Hepatocyte (in vitro differentiated cells): Measurements from ENCODE around the gene RPH3AL. TPM values are rescaled to one million over a fixed set of nuclear protein-coding genes. Genes with fewer than 3 reads are reported as not detected.

Experiments used
- DNase-seq: peaks from one replicate; pipeline ENCODE4 v3.0.0-alpha.2; 2016; ENCODE audit warnings: low spot score
- H2AFZ ChIP-seq: fragments of 200-600 bp; sonication (generic); 2 replicates; pipeline ENCODE4 v1.6.0; 2016; ENCODE audit warnings: antibody characterized with exemption, mild to moderate bottlenecking
- H3K27ac ChIP-seq: fragments of 200-600 bp; sonication (generic); 2 replicates; pipeline ENCODE4 v1.5.1; 2016; ENCODE audit warnings: mild to moderate bottlenecking
- H3K27me3 ChIP-seq: fragments of 200-600 bp; sonication (generic); 2 replicates; pipeline ENCODE4 v1.6.1; 2016
- H3K36me3 ChIP-seq: fragments of 200-600 bp; sonication (generic); replicated peaks from 2 replicates; pipeline ENCODE4 v1.5.1; 2016; ENCODE audit warnings: low read depth; ENCODE audit not compliant: insufficient read depth
- H3K4me1 ChIP-seq: fragments of 200-600 bp; sonication (generic); 2 replicates; pipeline ENCODE4 v1.5.1; 2016; ENCODE audit warnings: mild to moderate bottlenecking, moderate library complexity; ENCODE audit not compliant: insufficient read depth
- H3K4me2 ChIP-seq: fragments of 200-600 bp; sonication (generic); 2 replicates; pipeline ENCODE4 v1.6.0; 2016
- H3K4me3 ChIP-seq: fragments of 200-600 bp; sonication (generic); 2 replicates; pipeline ENCODE4 v1.5.1; 2016; ENCODE audit warnings: mild to moderate bottlenecking
- H3K79me2 ChIP-seq: fragments of 200-600 bp; sonication (generic); 2 replicates; pipeline ENCODE4 v1.6.0; 2017; ENCODE audit warnings: mild to moderate bottlenecking
- H3K9me2 ChIP-seq: fragments of 200-600 bp; sonication (generic); replicated peaks from 2 replicates; pipeline ENCODE4 v1.6.0; 2017; ENCODE audit warnings: mild to moderate bottlenecking; ENCODE audit not compliant: insufficient read depth
- H3K9me3 ChIP-seq: fragments of 200-600 bp; sonication (generic); 2 replicates; pipeline ENCODE4 v1.5.1; 2016; ENCODE audit warnings: low read depth, mild to moderate bottlenecking
- H4K20me1 ChIP-seq: fragments of 200-600 bp; sonication (generic); 2 replicates; pipeline ENCODE4 v1.6.0; 2016; ENCODE audit warnings: mild to moderate bottlenecking; ENCODE audit not compliant: insufficient read depth, poor library complexity, severe bottlenecking
- EZH2 ChIP-seq: fragments of 200-600 bp; sonication (generic); IDR thresholded peaks from 2 replicates; pipeline ENCODE4 v1.6.1; 2016; ENCODE audit warnings: antibody characterized with exemption, mild to moderate bottlenecking, borderline replicate concordance
- EZH2phosphoT487 ChIP-seq: fragments of 200-600 bp; sonication (generic); IDR thresholded peaks from one replicate; pipeline ENCODE4 v1.6.1; 2018; ENCODE audit warnings: antibody characterized with exemption, mild to moderate bottlenecking, low read depth, moderate library complexity; ENCODE audit not compliant: unreplicated experiment, severe bottlenecking
- WGBS: methylation state at CpG from one replicate; pipeline ENCODE4 v1.1.6; 2016; ENCODE audit warnings: low lambda C conversion rate; ENCODE audit errors: missing lambda C conversion rate; 5-methylcytosine and 5-hydroxymethylcytosine counted together
- polyA plus RNA-seq: library from polyadenylated mRNA; unstranded; fragments of >200 nt; fragmentation: Nextera tagmentation; extraction: Ambion mirVana; gene quantifications from 2 replicates; pipeline ENCODE4 v1.2.1, GENCODE V29; 2016
- total RNA-seq: library from RNA; depleted of rRNA; stranded (reverse); fragments of >200 nt; gene quantifications from 2 replicates; pipeline ENCODE4 v1.2.3, GENCODE V29; 2014
- TF ChIP-seq, protein P1 (sequence below): fragments of 200-600 bp; sonication (generic); IDR thresholded peaks from 2 replicates; pipeline ENCODE4 v1.5.1; 2016; ENCODE audit warnings: antibody characterized with exemption, mild to moderate bottlenecking; ENCODE audit not compliant: poor library complexity

Gene RPH3AL
- total and polyA plus RNA-seq, 2 experiments from 2014 or later: 7.0 to 7.6 TPM

DNA sequence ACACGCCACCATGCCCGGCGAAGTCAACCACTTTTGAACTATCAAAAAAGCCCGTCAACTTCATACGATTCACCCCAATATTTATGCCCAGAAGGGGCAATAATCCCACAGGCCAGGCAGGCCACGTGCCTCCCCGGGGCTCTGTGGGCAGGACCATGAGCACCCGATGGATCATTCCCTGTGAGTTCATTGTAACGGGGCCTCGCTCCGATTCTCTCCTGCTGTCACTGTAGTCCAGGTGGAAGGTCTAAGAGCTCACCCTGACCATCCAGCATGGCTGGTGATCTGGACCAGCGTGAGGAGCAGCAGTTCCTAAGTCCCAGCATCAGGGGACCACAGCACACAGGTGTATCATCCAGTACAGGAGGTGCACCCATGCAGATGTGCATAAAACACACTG lies 93.7 kb downstream of the RPH3AL start:
- no peak overlapping the region for H3K4me2 ChIP-seq
- DNase-seq: no peak
- H3K27ac ChIP-seq: no peak overlapping the region

DNA sequence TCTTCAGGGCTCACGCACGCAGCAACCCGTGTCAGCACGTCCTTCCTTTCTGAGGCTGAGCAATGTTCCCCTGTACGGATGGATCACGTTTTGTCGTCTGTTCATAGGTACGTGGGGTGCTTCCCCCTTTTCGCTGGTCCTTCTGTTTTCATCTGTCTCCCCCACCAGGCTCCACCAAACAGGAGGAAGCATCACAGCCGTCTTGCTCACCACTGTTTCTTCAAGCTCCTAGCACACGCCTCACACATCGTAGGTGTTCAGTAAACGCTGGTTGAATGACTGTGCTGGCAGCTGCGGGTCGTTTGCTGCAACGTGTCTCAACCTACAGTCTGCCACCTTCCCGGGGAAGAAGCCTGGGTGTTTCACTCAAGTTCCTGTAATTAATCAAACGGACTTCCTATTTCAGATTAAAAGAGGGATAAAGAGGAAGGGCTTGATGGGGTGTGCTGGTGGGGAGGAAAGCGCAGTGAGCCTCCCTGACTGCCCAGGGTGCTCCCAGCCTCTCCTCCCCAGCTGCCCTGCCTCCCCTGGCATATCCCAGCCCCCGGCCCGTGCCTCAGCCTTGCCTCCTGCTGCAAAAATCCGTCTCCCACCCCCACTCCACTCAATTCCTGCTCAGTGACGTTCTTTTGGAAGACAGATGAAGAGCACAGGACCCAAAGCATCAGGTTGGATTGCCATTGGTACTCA lies 94.4 kb downstream of the RPH3AL start:
- Histone ChIP-seq H3K4me1 (no peaks in the 10 kb centered on the region), H3K9me2 (no peaks in the 10 kb centered on the region), H3K4me2 (no peak overlapping the region), H3K27ac (no peak overlapping the region), H4K20me1 (no peaks in the 10 kb centered on the region), H2AFZ (no peak overlapping the region), H3K27me3 (no peaks in the 10 kb centered on the region), H3K4me3 (no peak overlapping the region), H3K36me3 (no peaks in the 10 kb centered on the region), H3K9me3 (no peaks in the 10 kb centered on the region), H3K79me2 (no peaks in the 10 kb centered on the region)
- TF ChIP-seq EZH2phosphoT487: no peak
- TF ChIP-seq EZH2: no peak
- TF ChIP-seq, protein P1, sequence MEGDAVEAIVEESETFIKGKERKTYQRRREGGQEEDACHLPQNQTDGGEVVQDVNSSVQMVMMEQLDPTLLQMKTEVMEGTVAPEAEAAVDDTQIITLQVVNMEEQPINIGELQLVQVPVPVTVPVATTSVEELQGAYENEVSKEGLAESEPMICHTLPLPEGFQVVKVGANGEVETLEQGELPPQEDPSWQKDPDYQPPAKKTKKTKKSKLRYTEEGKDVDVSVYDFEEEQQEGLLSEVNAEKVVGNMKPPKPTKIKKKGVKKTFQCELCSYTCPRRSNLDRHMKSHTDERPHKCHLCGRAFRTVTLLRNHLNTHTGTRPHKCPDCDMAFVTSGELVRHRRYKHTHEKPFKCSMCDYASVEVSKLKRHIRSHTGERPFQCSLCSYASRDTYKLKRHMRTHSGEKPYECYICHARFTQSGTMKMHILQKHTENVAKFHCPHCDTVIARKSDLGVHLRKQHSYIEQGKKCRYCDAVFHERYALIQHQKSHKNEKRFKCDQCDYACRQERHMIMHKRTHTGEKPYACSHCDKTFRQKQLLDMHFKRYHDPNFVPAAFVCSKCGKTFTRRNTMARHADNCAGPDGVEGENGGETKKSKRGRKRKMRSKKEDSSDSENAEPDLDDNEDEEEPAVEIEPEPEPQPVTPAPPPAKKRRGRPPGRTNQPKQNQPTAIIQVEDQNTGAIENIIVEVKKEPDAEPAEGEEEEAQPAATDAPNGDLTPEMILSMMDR: no peak
- WGBS: 92% methylated on average over 21 of the region's 23 CpGs
- DNase-seq: no peak

More for the DNA sequence above, 93.7 kb downstream of the RPH3AL start:
- Histone ChIP-seq H4K20me1 (no peaks in the 10 kb centered on the region), H3K79me2 (no peaks in the 10 kb centered on the region), H3K36me3 (no peaks in the 10 kb centered on the region), H2AFZ (no peak overlapping the region), H3K27me3 (no peaks in the 10 kb centered on the region), H3K4me3 (no peak overlapping the region), H3K9me2 (no peaks in the 10 kb centered on the region), H3K9me3 (no peaks in the 10 kb centered on the region), H3K4me1 (no peaks in the 10 kb centered on the region)
- WGBS: 92% methylated on average over 12 of the region's 12 CpGs
- TF ChIP-seq, protein P1: no peak
- no peak for TF ChIP-seq EZH2
- no peak for TF ChIP-seq EZH2phosphoT487

DNA sequence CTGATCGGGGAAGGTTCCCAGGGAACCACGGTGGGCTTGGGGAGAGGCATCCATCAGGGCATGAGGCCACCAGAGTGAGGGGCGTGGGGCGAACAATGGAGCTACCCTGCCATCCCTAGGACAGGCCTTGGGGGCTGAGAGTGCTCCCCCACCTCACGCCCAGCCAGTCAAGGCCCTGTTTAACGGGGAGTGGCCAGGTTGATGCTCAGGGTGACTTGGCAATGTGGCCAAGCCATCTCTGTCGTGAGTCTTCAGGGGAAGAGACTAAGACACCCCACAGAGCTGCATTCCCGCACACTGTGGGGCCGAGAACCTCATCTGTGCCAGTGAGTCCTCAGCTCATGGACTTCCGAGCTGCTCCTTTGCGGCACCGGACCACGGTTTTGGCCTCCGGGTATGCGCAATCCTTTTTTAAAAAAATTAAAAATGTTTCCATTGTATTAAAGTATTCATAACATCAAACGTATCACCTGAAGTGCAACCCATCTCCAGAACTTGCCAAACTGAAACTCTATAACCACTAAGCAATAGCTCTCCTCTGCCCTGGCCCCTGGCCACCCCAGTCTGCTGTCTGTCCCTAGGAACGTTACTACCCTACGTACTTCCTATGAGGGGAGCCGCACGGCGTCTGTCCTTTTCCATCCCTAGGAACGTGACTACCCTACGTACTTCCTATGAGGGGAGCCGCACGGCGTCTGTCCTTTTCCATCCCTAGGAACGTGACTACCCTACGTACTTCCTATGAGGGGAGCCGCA lies 99.3 kb downstream of the RPH3AL start:
- TF ChIP-seq EZH2phosphoT487: no peak
- TF ChIP-seq EZH2: no peak
- TF ChIP-seq, protein P1: no peak
- Histone ChIP-seq H3K9me2 (no peaks in the 10 kb centered on the region), H3K36me3 (no peaks in the 10 kb centered on the region), H3K9me3 (no peaks in the 10 kb centered on the region), H3K79me2 (no peaks in the 10 kb centered on the region), H2AFZ (no peak overlapping the region), H3K4me1 (no peaks in the 10 kb centered on the region), H3K27ac (no peak overlapping the region), H3K4me2 (no peak overlapping the region), H4K20me1 (no peaks in the 10 kb centered on the region), H3K4me3 (no peak overlapping the region), H3K27me3 (no peaks in the 10 kb centered on the region)
- DNase-seq: no peak
- 88% methylated on average over 22 of the region's 29 CpGs for WGBS
